HG02981 (cell line): ENCODE results near the gene CD109.
"Not testable (repeated sequence)": the region's sequence is repeated elsewhere in the genome, so short reads cannot be mapped to it uniquely, and the experiment has no call there.

Source experiments
- ATAC-seq: cut with Tn5 transposase; IDR thresholded peaks from one replicate; pipeline ENCODE4 v1.9.1; 2021; ENCODE audit warnings: mild to moderate bottlenecking, moderate library complexity; ENCODE audit not compliant: unreplicated experiment

Gene CD109

DNA sequence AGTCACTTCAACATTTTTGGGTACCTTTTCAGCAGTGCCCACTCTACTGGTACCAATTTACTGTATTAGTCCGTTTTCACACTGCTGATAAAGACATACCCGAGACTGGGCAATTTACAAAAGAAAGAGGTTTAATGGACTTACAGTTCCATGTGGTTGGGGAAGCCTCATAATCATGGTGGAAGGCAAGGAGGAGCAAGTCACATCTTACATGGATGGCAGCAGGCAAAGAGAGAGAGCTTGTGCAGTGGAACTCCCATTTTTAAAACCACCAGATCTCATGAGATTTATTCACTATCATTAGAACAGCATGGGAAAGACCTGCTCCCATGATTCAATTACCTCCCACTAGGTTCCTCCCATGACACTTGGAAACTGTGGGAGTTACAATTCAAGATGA is 12.4 kb upstream of the CD109 start:
- ATAC-seq: not testable (repeated sequence)

DNA sequence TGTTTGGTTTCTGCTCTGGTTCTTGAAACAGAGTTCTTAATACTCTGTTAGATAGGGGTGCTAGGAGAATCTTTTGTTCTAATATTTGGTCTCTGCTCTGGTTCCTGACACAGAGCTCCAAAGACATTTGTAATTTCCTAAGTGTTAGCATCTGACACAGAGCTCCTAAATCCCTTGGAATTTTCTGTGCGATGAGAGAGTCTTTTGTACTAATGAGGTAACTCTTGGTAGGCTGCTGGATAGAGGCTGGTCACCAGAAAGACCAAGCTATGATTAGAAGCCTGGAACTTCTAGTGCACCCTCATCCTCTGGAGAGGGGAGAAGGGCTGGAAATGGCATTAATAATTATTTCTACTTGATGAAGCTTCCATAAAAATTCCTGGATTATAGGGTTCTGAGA is 7.7 kb upstream of the CD109 start:
- ATAC-seq: no peak

DNA sequence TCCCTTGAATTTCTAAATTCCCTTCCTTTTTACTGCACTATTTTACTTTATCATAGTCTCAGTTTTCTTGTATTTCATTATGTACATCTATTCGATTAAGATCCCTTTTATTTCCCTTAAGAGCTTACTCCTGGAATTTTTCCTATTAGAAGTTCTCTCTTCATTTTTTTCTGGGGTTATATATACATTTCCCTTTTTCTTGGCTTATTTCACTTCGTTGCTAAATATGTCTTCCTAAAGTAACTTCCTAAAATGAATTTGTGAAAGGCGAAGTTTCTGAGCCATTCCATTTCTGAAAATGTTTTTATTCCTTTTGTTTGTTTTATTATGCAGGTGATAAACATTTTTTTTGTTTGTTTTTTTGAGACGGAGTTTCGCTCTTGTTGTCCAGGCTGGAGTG is 5.9 kb upstream of the CD109 start:
- ATAC-seq: no peak

DNA sequence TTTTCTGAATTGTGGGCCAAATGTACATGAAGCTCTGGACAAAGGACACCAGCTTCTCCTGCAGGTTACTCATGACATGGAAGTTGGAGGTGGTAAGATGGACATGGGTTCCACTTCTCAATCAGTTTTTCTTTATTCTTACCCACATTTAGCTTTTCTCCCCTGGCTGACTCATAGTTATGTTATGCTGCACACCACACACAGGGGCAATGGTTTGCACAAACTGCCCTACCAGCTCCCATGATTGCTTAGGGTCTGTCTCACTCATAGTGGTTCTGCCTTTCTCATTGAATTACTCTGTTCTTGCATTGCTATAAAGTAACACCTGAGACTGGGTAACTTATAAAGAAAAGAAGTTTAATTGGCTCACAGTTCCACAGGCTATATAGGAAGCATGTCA is 4.5 kb upstream of the CD109 start:
- no peak for ATAC-seq

DNA sequence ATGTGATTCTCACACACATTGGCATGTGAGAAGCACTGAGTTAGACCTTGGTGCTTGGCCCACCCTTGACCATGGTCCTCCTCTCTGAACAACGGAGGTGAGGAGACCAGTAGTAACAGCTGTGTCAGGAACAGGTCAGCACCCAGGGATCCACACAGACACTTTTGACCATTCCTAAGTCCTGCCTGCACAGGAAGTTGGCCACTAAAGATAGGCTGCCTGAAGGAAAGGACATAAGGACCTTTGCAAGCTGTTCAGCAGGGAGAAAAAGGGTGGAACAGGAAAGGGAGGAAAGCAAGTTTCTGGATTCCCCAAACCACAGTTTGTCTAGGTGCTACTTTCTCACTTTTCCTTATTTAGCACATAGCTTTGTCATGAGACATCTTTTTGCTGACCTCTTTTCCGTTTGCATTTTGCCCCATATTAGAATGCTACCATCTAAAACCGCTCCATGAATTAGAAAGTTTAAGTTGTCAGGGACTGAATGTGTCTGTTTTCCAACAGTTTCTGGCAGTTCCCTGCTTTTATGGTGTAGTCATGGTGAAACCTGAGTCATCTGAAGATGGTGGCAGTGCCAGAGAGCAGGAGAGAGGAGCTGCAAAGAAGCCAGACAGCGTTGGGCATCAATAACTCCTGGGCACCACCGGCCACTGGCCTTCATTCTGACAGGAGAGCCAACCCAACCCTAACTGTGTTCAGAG is 1.1 kb upstream of the CD109 start:
- ATAC-seq: no peak

DNA sequence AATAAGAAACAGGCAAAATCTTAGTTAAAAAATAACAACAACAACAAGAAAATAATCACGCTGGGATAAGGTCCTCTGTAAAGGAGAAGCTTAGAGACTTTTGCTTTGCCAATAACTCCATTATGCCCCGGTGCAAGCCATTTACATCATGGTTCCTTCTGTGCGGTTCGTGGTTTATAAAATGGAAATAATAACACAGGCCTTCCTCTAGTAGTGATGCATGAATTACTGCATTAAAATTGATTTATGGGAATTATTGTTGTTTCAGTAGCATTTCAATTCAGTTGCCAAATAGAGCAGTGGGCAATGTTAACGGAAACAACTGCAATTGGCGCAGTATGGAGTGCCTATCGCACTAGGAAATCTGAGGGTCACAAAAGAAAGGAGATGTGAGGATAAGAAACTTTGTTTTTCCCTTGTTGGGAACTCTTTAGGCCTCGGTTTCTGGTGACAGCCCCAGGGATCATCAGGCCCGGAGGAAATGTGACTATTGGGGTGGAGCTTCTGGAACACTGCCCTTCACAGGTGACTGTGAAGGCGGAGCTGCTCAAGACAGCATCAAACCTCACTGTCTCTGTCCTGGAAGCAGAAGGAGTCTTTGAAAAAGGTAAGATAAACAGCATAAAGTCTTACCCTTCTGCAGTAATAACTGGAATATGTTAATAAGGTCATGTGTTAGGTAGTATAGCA is 1.1 kb downstream of the CD109 start:
- no peak for ATAC-seq

DNA sequence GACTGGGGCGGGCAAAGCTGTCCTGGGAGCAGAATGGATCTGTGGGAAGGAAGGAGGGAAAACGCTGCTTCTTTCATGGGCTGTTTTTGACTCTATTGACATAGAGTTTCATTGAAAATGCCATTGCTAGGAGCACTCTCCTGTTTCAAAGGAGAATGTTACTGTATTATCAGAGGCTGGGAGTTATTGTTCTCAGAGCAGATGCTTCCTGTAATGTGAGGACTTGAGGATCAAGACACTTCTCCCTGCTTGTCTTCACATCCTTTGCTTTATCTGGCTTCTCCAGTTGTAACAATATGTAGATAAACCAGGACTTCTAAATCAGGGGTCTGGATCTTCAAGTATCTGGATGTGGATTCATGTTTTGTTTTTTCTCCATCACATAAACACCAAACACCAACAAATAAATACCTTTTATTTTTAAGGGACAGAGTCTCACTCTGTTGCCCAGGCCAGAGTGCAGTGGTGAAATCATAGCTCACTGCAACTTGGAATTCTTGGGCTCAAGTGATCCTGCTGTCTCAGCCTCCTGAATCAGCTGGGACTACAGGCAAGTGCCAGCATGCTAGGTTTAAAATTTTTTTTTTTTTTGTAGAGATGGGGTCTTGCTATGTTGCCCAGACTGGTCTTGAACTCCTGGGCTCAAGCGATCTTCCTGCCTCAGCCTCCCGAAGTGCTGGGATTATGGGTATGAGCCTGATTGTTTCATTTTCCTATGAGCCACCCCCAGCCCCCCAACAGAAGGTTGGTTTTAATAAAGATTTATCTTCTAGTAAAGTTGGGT is 3.9 kb downstream of the CD109 start:
- ATAC-seq: no peak

DNA sequence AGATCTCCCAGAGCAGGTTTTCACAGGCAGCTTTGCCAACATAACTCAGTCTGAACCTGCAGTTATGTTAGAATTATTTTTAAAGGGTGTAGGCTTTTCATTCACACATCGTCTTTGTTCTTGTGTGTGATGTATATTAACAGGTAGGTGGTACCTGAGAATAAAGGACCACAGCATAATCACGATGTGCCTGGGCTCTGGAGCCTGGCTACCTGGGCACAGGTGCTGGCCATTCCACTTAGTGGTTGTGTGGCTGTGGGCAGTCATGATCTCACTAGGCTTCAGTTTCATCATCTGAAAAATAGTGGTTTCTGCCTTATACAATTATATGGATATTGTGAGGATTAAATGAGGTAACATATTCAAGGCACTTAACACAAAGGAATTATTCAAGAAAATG is 6.4 kb downstream of the CD109 start:
- no peak for ATAC-seq

DNA sequence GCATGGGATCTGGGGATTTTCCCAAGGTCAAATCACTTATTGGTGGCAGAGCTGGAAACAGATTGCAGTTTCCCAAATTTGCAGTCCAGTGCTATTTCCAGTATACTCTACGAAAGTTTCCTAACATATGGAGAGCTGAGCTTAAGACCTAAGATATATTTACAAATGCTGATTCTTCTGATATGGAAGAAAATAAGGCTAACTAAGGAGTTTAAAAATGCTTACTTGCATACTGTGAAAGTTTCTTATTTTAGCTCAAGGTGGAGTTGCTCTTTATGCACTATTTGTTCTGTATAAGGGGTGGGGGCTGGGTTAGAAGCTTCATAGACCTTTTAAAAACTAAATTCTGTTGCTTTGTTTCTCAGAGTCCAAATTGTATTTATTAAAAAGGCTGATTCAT is 7.5 kb downstream of the CD109 start:
- ATAC-seq: no peak

DNA sequence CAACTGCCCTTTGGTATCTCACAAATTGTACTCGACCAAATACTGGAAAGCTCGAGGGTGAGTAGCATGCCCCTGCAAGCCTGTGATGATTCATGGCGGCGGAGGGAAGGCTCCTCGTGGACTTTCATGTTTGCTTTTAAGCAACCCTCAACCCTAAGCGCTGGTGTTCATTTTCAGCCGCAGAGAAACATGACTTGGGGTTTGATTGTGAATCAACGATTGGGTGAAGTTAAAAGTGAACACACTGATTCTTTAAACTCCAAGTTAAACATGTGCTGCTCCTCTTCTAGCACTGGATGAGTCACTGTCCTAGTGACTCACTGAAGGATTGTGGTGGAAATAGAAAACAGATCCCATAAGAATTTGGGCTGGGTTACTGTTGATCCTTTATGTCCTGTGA is 8.3 kb downstream of the CD109 start:
- no peak for ATAC-seq

DNA sequence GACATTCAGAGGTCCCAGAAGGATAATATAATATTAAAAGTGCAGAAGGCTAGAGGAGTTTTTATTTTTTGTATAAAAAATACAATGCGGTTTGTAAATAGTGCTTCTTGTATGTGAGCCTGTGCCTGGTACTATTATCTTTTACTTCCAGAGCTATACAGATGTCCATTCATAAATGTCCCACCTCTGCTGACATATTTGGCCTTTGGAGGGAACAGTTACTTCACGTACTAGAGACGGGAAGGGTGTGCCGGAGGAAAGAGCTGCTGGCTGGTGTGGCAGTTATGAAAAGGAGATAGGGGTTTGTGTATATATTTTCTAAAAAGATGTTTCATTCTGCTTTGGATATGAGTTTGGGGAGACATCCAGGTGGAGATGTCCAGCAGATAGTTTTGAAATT is 8.8 kb downstream of the CD109 start:
- no peak for ATAC-seq

DNA sequence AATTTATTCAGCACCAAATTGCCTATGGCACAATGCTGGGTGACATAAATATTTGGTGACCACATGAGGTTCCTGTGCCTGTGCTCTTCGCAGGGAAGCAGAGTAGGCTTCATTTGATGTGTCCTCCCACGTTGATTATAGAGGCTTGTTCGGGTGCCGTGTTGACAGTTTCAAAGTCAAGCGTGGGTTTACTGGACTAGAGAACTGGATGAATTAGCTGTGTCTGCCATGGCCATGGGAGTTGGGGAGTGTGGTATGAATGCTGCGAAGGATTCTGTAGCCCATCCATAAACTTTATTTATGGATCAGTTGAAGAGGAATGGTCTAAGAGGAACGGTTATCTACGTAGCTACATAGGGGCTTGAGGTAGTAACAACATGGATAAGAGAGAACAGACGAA is 11.0 kb downstream of the CD109 start:
- ATAC-seq: no peak

DNA sequence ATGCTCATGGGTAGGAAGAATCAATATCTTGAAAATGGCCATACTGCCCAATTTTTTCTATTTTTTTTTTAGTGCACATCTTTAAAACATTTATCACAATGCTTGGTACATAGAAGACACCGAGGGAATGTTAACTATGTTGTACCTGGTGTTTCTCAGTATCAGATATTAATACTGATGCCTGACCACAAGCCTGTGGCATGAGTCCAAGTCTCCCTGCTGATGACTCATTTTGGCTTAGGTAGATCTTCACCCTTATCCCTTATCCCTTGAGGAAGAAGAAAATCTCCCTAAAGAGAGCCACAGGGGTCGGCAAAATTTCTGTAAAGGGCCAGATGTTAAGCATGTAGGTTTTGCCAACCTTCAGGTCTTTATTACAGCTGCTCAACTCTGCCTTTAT is 14.5 kb downstream of the CD109 start:
- ATAC-seq: no peak

DNA sequence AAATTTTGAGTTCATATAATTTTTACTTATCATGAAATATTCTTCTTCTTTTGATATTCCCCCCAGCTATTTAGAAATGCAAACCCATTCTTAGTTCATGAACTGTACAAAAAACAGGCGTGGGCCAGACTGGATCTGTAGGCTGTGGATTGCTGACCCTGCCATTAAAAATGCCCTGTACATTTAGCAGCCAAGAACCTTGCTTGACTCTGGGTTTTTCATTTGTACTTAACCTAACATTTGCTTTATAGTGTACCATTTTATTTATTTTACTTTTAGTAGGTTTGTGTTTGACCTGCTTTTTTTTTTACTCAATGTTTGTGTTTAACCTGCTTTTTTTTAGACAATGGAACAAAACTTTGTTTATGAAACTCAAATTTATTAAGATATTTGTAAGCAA is 14.9 kb downstream of the CD109 start:
- ATAC-seq: no peak

DNA sequence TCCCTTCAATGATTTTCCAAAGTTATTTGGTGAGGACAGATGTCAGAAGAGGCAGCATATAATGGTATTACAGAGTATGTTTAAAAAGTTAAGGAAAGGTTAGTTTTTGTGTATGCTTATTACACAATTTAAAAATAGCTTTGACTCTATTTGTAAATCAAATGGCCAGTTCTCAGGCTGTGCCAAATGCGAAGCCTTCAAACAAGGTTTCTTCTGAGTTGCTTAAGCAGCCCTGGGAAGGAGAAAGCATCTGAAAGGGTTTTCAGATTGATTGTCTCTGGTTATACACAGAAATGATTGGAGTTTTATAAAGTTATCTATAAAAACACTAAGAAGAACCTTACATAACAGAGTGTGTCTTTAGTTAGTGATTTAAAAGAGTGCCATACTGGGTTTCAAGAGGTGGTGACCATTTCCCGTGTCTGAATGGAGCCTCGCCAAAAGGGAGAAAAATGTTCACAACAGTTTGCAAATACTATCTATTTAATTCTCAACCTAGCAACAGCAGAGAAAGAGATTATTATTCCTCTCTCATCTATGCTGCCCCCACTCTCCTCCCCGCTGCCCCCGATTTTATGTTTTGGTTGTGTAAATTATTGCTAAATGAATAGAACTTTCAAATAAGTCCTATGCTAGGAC is 16.7 kb downstream of the CD109 start:
- ATAC-seq: no peak

DNA sequence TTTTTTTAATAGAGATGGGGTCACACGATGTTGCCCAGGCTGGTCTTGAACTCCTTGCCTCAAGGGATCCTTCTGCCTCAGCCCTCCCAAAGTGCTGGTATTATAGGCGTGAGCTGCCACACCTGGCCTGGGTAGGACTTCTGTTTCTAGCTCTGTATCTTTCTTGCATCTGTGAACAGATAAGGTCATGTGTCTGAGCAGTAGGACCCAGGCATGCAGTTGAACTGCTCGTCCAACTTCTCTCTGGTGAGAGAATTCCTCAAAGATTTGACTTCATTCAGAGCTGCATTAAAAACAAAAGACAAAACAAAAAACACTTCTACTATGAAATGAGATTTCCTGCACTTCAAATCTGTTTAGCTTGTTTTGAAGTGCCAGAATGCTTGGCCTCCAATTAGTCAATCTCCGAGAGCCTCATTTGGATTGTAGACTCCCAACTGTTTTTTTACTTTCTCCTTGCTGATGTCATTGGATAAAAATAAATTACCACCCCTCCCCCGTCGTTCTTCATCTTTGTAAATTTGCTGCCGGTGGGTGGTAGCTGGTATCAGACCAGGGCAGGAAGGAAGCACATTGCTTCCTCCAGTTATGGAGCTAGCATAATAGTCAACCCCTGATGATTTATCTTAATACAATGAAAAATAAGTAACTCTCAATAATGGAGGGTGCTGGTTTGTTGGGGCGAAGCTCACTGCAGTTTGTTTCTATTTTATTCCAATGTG is 17.6 kb downstream of the CD109 start:
- no peak for ATAC-seq

DNA sequence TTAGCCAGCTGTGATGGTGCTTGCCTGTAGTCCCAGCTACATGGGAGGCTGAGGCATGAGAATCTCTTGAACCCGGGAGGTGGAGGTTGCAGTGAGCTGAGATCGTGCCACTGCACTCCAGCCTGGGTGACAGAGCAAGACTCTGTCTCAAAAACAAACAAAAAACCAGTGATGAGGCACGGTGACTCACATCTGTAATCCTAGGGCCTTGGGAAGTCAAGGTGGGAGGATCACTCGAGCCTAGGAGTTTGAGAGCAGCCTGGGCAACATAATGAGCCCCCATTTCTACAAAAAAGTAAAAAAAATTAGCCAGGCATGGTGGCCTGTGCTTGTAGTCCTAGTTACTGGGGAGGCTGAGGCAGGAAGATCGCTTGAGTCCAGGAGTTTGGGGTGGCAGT is 19.1 kb downstream of the CD109 start:
- ATAC-seq: not testable (repeated sequence)

DNA sequence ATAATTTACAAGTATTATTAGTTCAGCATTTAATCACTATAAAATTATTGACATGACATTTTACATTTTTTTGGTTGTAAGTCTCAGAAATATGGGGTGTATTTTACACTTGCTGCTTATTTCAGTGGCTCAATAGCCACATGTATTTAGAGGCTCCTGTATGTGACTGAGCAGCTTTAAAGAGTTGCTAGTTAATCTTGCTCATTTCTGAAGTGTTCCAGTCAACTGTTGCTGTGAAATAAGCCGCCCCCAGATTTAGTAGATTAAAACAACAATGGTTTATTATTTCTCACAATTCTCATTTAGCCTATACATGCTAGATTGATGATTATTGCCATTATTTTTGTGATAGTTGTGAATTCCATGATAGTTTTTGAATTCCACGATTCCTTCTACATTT is 23.0 kb downstream of the CD109 start:
- ATAC-seq: no peak

DNA sequence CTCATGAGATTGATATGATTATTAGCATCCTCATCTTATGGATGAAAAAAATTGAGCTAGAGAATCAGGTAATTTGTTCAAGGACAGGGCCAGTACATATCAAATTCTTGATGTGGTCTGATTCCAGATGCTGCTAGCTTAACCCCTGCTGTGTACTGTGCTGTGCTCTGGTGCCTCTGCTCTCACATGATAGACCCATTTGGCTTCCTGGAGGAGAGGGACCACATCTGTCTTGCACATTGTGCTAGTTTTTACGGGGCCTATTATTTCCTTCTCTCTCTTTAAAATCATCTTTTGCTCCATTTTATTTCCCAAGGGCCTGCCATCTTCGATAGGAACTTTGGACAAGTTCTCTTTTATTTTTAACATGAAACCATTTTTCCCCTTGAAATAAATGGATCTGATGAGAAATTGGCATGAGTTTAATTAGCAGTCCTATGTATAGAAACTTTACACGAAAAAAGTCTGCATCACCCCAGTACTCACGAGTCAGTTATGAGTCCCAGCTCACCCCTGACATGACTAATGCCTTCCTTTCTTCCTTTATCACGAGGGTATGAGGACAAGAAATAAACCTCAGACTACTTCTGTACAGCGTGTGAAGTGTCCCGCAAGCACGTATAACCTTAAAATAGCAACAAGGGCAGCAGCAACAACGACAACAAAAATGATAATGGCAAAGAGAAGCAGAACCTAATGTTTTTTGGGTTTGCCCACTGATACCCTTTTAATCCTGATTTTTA is 26.5 kb downstream of the CD109 start:
- peak; percentile 71 for ATAC-seq

DNA sequence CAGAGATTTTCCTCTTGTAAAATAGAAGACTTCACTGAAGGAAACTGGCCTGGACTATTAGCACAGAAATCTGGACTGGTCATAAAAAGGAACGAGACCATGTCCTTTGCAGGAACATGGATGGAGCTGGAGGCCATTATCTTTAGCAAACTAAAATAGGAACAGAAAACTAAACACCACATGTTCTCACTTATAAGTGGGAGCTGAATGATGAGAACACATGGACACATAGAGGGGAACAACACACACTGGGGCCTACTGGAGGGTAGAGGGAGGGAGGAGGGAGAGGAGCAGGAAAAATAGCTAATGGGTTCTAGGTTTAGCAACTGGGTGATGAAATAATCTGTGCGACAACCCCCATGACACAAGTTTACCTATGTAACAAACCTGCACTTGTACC is 27.5 kb downstream of the CD109 start:
- not testable (repeated sequence) for ATAC-seq
